Neutrophil (primary cell): ENCODE results near the gene CACNA2D3.

Source experiments
- H3K27ac ChIP-seq: fragments of 200-600 bp; sonication (generic); 2 replicates; pipeline ENCODE4 v1.5.1; 2016; ENCODE audit warnings: mild to moderate bottlenecking, moderate library complexity
- H3K27me3 ChIP-seq: fragments of 200-600 bp; sonication (generic); 2 replicates; pipeline ENCODE4 v1.6.0; 2016; ENCODE audit warnings: mild to moderate bottlenecking
- H3K36me3 ChIP-seq: fragments of 200-600 bp; sonication (generic); 2 replicates; pipeline ENCODE4 v1.5.1; 2017
- H3K4me1 ChIP-seq, 2 experiments: fragments of 200-600 bp in 1 of 2; sonication (generic) in 1 of 2; 1 replicate in 1 of 2; 2 replicates in 1 of 2; pipeline versions ENCODE4 v1.5.1 to v1.6.1; 2013 to 2016; ENCODE audit warnings: low read depth in 1 of 2, low read length in 1 of 2, mild to moderate bottlenecking in 1 of 2, moderate library complexity in 1 of 2; ENCODE audit not compliant: control insufficient read depth in 1 of 2, insufficient read depth in 1 of 2
- H3K4me3 ChIP-seq, 2 experiments: fragments of 200-600 bp in 1 of 2; sonication (generic) in 1 of 2; 1 replicate in 1 of 2; 2 replicates in 1 of 2; pipeline ENCODE4 v1.5.1; 2013 to 2016; ENCODE audit warnings: low read depth in 1 of 2, low read length in 1 of 2, mild to moderate bottlenecking in 1 of 2, moderate library complexity in 1 of 2
- H3K9me3 ChIP-seq: fragments of 200-600 bp; sonication (generic); 2 replicates; pipeline ENCODE4 v1.5.1; 2016
- CTCF ChIP-seq: fragments of 200-600 bp; sonication (generic); IDR thresholded peaks from 2 replicates; pipeline ENCODE4 v1.5.1; 2016; ENCODE audit warnings: antibody characterized with exemption

The CACNA2D3 gene

GRCh38 chr3:54530944-54531343, 408.6 kb downstream of the CACNA2D3 start:
- no peaks in the 10 kb centered on the region for H3K36me3 ChIP-seq
- TF ChIP-seq CTCF: no peak
- no peaks in the 10 kb centered on the region for H3K9me3 ChIP-seq
- no peak overlapping the region for H3K27ac ChIP-seq
- no peaks in the 10 kb centered on the region for H3K4me1 ChIP-seq
- H3K27me3 ChIP-seq: no peaks in the 10 kb centered on the region
- H3K4me3 ChIP-seq: no peak overlapping the region

GRCh38 chr3:54531741-54532140, 409.4 kb downstream of the CACNA2D3 start:
- no peaks in the 10 kb centered on the region for H3K27me3 ChIP-seq
- no peak overlapping the region for H3K4me3 ChIP-seq
- no peaks in the 10 kb centered on the region for H3K4me1 ChIP-seq
- H3K27ac ChIP-seq: no peak overlapping the region
- no peak for TF ChIP-seq CTCF
- H3K9me3 ChIP-seq: no peaks in the 10 kb centered on the region
- no peaks in the 10 kb centered on the region for H3K36me3 ChIP-seq

GRCh38 chr3:54533856-54534255, 411.5 kb downstream of the CACNA2D3 start:
- Histone ChIP-seq H3K36me3 (no peaks in the 10 kb centered on the region), H3K4me1 (no peaks in the 10 kb centered on the region), H3K9me3 (no peaks in the 10 kb centered on the region), H3K27ac (no peak overlapping the region), H3K4me3 (no peak overlapping the region), H3K27me3 (no peaks in the 10 kb centered on the region)
- no peak for TF ChIP-seq CTCF

- H3K4me3 ChIP-seq: no peak overlapping the region
- H3K9me3 ChIP-seq: no peaks in the 10 kb centered on the region
- H3K36me3 ChIP-seq: no peaks in the 10 kb centered on the region
- H3K4me1 ChIP-seq: no peaks in the 10 kb centered on the region
- no peaks in the 10 kb centered on the region for H3K27me3 ChIP-seq
- no peak for TF ChIP-seq CTCF
- no peak overlapping the region for H3K27ac ChIP-seq
Measured at GRCh38 chr3:54535619-54536018, 413.3 kb downstream of the CACNA2D3 start.

- Histone ChIP-seq H3K27me3 (no peaks in the 10 kb centered on the region), H3K36me3 (no peaks in the 10 kb centered on the region), H3K9me3 (no peaks in the 10 kb centered on the region), H3K4me3 (no peak overlapping the region), H3K4me1 (no peaks in the 10 kb centered on the region), H3K27ac (no peak overlapping the region)
- TF ChIP-seq CTCF: no peak
Measured at GRCh38 chr3:54536450-54536849, 414.1 kb downstream of the CACNA2D3 start.

GRCh38 chr3:54537506-54537905, 415.2 kb downstream of the CACNA2D3 start:
- Histone ChIP-seq H3K4me3 (no peak overlapping the region), H3K4me1 (no peaks in the 10 kb centered on the region), H3K36me3 (no peaks in the 10 kb centered on the region), H3K27me3 (no peaks in the 10 kb centered on the region), H3K27ac (no peak overlapping the region), H3K9me3 (no peaks in the 10 kb centered on the region)
- no peak for TF ChIP-seq CTCF
